ENCODE results near the gene SLC35F1.
"Not testable (repeated sequence)": the region's sequence is repeated elsewhere in the genome, so short reads cannot be mapped to it uniquely, and the experiment has no call there.

Gene SLC35F1

DNA sequence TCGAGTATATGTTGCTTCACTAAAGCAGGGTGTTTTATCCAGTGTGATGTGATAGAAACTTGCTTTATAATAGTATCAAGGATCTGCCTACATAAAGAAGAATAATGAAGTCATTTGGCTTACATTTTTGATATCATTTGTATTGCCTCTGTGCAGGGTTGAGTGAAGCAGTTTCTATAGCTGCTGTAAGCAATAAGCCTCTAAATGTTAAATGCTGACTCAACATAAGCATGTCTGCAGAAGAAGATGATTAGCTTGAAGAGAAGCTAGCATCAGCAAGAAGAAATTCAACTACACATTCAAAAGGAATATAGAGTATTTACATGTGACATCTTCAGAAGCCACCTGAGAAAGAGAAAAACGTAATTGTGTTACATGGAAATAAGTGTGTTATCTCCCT, 17.6 kb downstream of the SLC35F1 start:
- no peak for DNase-seq (ENCODE audit: low read depth in 2 of 3, low spot score in 1 of 3)

- DNase-seq (ENCODE audit: low read depth in 2 of 3, low spot score in 1 of 3): no peak
Measured at GRCh38 chr6:117927866-117928265, 20.8 kb downstream of the SLC35F1 start.

DNA sequence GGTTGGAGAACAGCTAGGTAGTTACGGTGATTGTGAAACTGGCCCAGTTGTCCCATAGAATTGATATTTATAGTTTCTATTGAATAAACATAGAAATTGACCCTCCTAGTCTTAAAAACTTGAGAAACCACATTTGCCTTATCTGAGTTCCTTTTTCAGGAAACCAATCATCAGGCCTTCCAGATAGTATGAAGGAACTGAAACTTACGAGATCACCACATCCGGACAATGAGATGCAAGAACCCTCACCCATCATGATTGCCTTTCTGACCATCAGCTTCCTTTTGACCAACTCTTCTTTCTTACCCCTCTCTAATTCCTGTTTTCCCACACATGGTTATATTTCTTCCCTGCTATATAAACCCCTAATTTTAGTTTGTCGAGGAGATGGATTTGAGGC, 21.8 kb downstream of the SLC35F1 start:
- DNase-seq (ENCODE audit: low read depth in 2 of 3, low spot score in 1 of 3): no peak

DNA sequence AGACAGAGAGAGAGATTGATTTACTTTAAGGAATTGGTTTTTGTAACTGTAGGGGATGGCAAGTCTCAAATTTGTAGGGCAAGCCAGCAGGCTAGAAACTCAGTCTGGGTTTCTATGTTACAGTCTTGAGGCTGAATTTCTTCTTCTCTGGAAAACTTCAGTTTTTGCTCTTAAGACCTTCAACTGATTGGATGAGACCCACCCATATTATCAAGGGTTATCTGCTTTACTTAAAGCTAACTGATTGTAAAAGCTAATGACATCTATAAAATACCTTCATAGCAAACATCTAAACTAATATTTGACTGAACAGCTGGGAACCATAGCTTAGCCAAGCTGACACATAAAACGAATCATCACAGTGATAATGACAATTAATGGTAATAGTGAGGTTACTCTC, 22.4 kb downstream of the SLC35F1 start:
- DNase-seq (ENCODE audit: low read depth in 2 of 3, low spot score in 1 of 3): no peak

GRCh38 chr6:117930645-117931044, 23.6 kb downstream of the SLC35F1 start:
- no peak for DNase-seq (ENCODE audit: low read depth in 2 of 3, low spot score in 1 of 3)

GRCh38 chr6:117932001-117932400, 24.9 kb downstream of the SLC35F1 start:
- no peak for DNase-seq (ENCODE audit: low read depth in 2 of 3, low spot score in 1 of 3)

DNA sequence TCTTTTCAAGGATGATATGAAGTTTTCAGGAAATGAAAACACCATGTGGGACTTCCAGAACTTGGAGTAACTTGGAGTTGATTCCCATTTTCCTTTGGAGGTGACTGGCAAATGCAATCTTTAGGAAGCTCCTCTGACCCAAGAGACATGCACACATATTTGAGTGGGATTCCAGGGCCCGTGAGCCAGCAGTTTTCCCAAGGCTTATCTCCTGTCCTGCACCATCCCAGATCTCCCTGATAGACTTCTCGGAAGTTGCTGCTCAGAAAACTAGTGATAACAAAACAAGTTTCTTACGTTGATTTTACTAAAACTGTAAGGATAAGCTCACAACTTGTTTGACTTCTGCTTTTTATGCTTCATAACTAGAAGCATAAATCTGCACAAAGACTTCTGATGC, 25.6 kb downstream of the SLC35F1 start:
- DNase-seq (ENCODE audit: low read depth in 2 of 3, low spot score in 1 of 3): no peak

DNA sequence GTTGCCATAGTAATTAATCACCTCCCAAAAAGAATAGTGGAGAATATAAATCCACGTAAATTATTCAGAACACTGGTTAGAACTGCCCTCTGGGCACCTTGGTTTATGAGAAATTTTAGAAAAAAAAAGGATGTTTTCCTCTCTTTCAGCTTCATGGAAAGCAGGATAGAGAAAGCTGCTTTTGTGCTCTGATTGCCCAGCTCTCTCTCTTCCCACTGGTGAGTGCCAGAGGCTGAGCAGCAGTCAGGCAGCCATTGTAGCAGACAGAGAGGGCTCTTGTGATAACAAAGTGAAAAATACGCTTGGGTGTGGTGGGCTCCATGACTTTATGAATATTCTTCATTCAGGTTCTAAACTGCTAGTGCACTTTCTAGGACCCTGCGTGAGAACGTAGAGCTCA, 26.4 kb downstream of the SLC35F1 start:
- DNase-seq (ENCODE audit: low read depth in 2 of 3, low spot score in 1 of 3): no peak

DNA sequence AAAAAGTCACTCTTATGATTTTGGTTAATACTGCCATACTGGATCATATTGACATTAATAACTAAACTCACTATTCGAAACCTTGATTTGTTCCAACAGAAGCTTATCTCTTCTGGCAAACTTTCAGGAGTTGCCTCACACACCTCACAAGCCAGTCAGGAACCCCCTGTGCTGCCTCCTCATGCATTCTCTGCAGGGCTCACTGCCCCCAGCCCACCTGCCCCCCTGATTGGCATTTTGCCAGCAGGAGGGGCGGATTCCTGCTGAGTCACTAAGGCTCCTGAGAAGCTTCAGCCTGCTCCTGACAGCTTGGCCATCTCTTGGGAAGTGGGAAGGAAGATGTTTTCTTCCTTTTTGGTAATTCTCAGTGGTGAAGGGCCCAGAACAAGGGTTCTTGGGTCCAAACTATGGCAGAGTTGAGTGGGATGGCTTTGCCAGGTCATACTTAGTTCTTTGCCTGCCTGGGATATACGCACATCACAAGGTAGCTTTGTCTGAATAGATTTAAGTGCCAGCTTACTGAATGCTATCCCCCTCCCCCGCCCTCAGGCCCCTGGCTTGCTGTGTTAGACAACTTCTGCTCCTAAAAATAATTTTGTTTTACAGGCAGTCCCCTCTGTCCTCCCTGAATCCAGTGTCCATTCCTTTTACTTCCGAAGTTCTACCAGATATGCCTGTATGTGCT, 31.4 kb downstream of the SLC35F1 start:
- no peak for DNase-seq (ENCODE audit: low read depth in 2 of 3, low spot score in 1 of 3)

GRCh38 chr6:117947234-117947633, 40.2 kb downstream of the SLC35F1 start:
- DNase-seq (ENCODE audit: low read depth in 2 of 3, low spot score in 1 of 3): no peak

DNA sequence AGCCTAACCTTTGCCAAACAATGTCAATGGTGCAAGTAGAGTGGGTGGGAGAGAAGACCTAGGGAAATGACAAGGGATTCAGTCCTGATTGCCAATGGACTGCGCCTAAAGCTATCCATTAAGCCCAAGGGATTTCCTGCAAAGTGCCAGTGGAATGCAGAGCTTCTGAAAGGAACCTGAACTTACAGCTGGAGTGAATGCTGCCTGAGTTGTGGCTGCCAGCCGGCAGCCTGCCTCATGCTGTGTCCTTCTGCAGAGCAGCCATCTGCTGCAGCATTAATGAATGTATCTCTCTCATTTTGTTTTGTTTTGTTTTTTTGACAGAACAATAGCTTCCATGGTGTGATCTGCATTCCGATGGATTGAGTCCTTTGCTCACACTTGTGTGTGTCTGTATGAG, 44.7 kb downstream of the SLC35F1 start:
- DNase-seq (ENCODE audit: low read depth in 2 of 3, low spot score in 1 of 3): no peak

GRCh38 chr6:117955684-117956256, 48.7 kb downstream of the SLC35F1 start:
- DNase-seq (ENCODE audit: low read depth in 2 of 3, low spot score in 1 of 3): no peak

DNA sequence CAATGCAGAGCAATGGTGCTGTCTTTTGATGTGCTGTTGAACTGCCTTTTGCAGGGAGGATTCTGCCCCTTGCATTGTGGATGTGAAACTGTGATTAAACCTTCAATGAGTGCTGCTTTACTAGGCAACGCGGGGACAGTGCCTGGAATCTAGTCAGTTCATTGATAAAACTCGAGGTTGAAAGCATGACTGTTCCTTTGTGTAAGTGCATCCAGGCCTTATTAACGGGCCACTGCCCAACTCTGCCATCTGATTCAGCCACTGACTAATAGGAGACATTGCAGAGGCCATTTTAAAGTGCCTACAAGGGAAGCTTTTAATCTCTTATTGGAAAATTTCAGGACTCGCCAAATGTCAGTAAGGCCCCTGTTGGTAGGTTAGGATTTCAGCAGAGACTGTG, 49.3 kb downstream of the SLC35F1 start:
- DNase-seq (ENCODE audit: low read depth in 2 of 3, low spot score in 1 of 3): no peak

DNA sequence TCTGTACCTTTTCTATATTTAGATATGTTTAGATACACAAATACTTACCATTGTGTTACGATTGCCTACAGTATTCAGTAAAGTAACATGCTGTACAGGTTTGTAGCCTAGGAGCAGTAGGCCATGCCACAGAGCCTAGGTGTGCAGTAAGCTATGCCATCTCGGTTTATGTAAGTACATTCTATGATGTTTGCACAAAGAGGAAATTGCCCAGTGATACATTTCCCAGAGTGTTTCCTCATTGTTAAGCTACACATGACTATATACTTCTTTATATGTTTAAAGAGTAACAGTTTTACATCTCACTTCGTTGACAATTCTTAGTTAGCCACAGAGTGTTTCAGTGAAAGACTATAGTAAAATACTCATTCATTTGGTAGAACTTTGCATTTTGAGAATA, 51.5 kb downstream of the SLC35F1 start:
- DNase-seq (ENCODE audit: low read depth in 2 of 3, low spot score in 1 of 3): no peak

- no peak for DNase-seq (ENCODE audit: low read depth in 2 of 3, low spot score in 1 of 3)
Measured at GRCh38 chr6:117960877-117961276, 53.8 kb downstream of the SLC35F1 start.

GRCh38 chr6:117961301-117961700, 54.2 kb downstream of the SLC35F1 start:
- no peak for DNase-seq (ENCODE audit: low read depth in 2 of 3, low spot score in 1 of 3)

- not testable (repeated sequence) for DNase-seq (ENCODE audit: low read depth in 2 of 3, low spot score in 1 of 3)
Measured at GRCh38 chr6:117965763-117966162, 58.7 kb downstream of the SLC35F1 start.

- no peak for DNase-seq (ENCODE audit: low read depth in 2 of 3, low spot score in 1 of 3)
Measured at GRCh38 chr6:117971637-117972036, 64.6 kb downstream of the SLC35F1 start.

GRCh38 chr6:117974914-117975627, 68.0 kb downstream of the SLC35F1 start:
- no peak for DNase-seq (ENCODE audit: low read depth in 2 of 3, low spot score in 1 of 3)

- DNase-seq (ENCODE audit: low read depth in 2 of 3, low spot score in 1 of 3): peak in 1 of 3 donors; percentile 18
Measured at GRCh38 chr6:117976030-117976651, 69.1 kb downstream of the SLC35F1 start.

DNA sequence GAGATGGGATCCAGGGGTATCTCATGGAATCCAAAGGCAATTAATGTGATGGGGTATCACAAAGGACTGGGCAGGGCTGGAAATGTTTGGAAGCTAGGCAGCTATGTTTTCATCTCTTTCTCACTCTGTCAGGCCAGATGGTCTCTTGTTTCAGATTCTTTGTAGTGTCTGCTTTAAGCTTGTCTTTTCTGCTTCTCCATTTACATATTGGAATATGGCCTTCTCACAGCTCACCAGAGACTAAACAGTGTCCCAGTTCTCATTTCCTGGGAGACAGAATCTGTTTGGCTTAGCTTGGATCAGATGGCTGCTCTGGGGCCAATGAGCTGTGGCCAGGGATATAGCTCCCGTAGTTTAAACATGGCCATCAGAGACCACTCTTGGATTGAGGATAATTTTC, 78.9 kb downstream of the SLC35F1 start:
- no peak for DNase-seq (ENCODE audit: low read depth in 2 of 3, low spot score in 1 of 3)

GRCh38 chr6:117986396-117986795, 79.3 kb downstream of the SLC35F1 start:
- no peak for DNase-seq (ENCODE audit: low read depth in 2 of 3, low spot score in 1 of 3)
